ENCODE results near the gene CHML. TPM values are rescaled to one million over a fixed set of nuclear protein-coding genes. Genes with fewer than 3 reads are reported as not detected.

CHML gene
- total and polyA plus RNA-seq, 10 donors, result 2.2 to 14.2 (median 10.6) TPM

GRCh38 chr1:241627453-241628259 is 12.5 kb downstream of the CHML start:
- H3K27ac ChIP-seq, result peak overlapping the region in 7 of 8 donors; percentile 9 to 74 (median 41)
- H3K4me1 ChIP-seq, result peaks cover 0 to 26% (median 14%) of the 10 kb centered on the region in 6 donors
- intact Hi-C loops (cut with DNase I; ENCODE audit: low total_unique reads), result loop anchor here (10.0 kb wide), 1 partner anchor 93 kb away; the partner anchor contains the start of gene KMO
- H3K9me3 ChIP-seq, result no peaks in the 10 kb centered on the region
- H3K4me3 ChIP-seq, result peak overlapping the region in 1 of 8 donors; percentile 37
- H3K36me3 ChIP-seq, result peaks cover 0 to 11% (median 0%) of the 10 kb centered on the region in 6 donors
- H3K27me3 ChIP-seq (replicated peaks in 1 of 7), result no peaks in the 10 kb centered on the region
- TF ChIP-seq CTCF (IDR thresholded peaks at IDR 0.05 in 8 of 11, conservative IDR thresholded peaks at IDR 0.05 in 3 of 11) (peak in 10 of 11 experiments; percentile 19 to 72 (median 52)), POLR2A (IDR thresholded peaks at IDR 0.05) (no peak)
- no peak for DNase-seq
- WGBS, 5 donors, result 28 to 40% (median 34%) methylated on average over 9 of the region's 9 CpGs

- WGBS, 5 donors, result 92 to 100% (median 96%) methylated on average over 2 of the region's 2 CpGs
- no peak for DNase-seq
- no peaks in the 10 kb centered on the region for H3K36me3 ChIP-seq
- no peak overlapping the region for H3K27ac ChIP-seq
- TF ChIP-seq CTCF (IDR thresholded peaks at IDR 0.05 in 8 of 11, conservative IDR thresholded peaks at IDR 0.05 in 3 of 11) (no peak), POLR2A (IDR thresholded peaks at IDR 0.05) (no peak), POLR2AphosphoS5 (IDR thresholded peaks at IDR 0.05) (no peak)
- intact Hi-C loops (cut with DNase I; ENCODE audit: low total_unique reads), result loop anchor here (10.0 kb wide), 1 partner anchor 90 kb away; the partner anchor contains the start of gene KMO
- peaks cover 0 to 16% (median 14%) of the 10 kb centered on the region in 6 donors for H3K4me1 ChIP-seq
- H3K4me3 ChIP-seq, result no peak overlapping the region
- no peaks in the 10 kb centered on the region for H3K27me3 ChIP-seq (replicated peaks in 1 of 7)
- H3K9me3 ChIP-seq, result no peaks in the 10 kb centered on the region
Measured at GRCh38 chr1:241624935-241625334, 15.2 kb downstream of the CHML start.

GRCh38 chr1:241622669-241623068 is 17.5 kb downstream of the CHML start:
- Histone ChIP-seq H3K9me3 (no peaks in the 10 kb centered on the region), H3K27me3 (replicated peaks in 1 of 7) (no peaks in the 10 kb centered on the region), H3K4me1 (peaks cover 0 to 7% (median 5%) of the 10 kb centered on the region in 6 donors), H3K36me3 (no peaks in the 10 kb centered on the region), H3K4me3 (no peak overlapping the region), H3K27ac (no peak overlapping the region)
- TF ChIP-seq CTCF (IDR thresholded peaks at IDR 0.05 in 8 of 11, conservative IDR thresholded peaks at IDR 0.05 in 3 of 11) (no peak), POLR2A (IDR thresholded peaks at IDR 0.05) (no peak), POLR2AphosphoS5 (IDR thresholded peaks at IDR 0.05) (no peak)
- WGBS, 5 donors, result 93 to 98% (median 96%) methylated on average over 5 of the region's 5 CpGs
- intact Hi-C loops (cut with DNase I; ENCODE audit: low total_unique reads), result loop anchor here (10.0 kb wide), 1 partner anchor 88 kb away; the partner anchor contains the start of gene KMO
- no peak for DNase-seq

GRCh38 chr1:241617426-241617825 is 22.7 kb downstream of the CHML start:
- 84 to 97% (median 93%) methylated on average over 7 of the region's 7 CpGs for WGBS, 5 donors
- TF ChIP-seq POLR2A (IDR thresholded peaks at IDR 0.05), result no peak
- TF ChIP-seq POLR2AphosphoS5 (IDR thresholded peaks at IDR 0.05), result no peak
- TF ChIP-seq CTCF (IDR thresholded peaks at IDR 0.05 in 8 of 11, conservative IDR thresholded peaks at IDR 0.05 in 3 of 11), result no peak
- Histone ChIP-seq H3K4me1 (peaks cover 0 to 2% (median 0%) of the 10 kb centered on the region in 6 donors), H3K27me3 (replicated peaks in 1 of 7) (no peaks in the 10 kb centered on the region), H3K9me3 (no peaks in the 10 kb centered on the region), H3K36me3 (no peaks in the 10 kb centered on the region), H3K27ac (no peak overlapping the region), H3K4me3 (no peak overlapping the region)
- intact Hi-C loops (cut with DNase I; ENCODE audit: low total_unique reads), result no loop called here
- no peak for DNase-seq
